ENCODE data around the gene KRT2. TPM values are rescaled to one million over a fixed set of nuclear protein-coding genes. Genes with fewer than 3 reads are reported as not detected.

Gene KRT2
- total and polyA plus RNA-seq, 9 of the 15 experiments (the other 6 are each of a cell fraction or from before 2014, with no cell fraction given), result 0.03 to 0.69 (median 0.07) TPM; not detected in 2

DNA sequence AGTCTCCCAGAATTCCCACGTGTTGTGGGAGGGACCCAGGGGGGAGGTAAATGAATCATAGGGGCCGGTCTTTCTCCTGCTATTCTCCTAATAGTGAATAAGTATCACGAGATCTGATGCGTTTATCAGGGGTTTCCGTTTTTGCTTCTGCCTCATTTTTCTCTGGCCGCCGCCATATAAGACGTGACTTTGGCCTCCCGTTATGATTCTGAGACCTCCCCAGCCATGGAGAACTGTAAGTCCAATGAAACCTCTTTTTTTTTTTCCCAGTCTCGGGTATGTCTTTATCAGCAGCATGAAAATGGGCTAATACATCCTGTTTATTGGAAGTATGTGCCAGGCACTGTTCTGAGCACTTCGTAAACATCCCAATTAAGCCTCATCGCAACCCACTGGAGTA lies 51.5 kb downstream of the KRT2 start:
- ATAC-seq (no peak), FAIRE-seq (no peak), DNase-seq (ENCODE audit: extremely low read depth in 1 of 4, low spot score in 3 of 4) (no peak)
- no peaks in the 10 kb centered on the region for H3K9me3 ChIP-seq (replicated peaks; ENCODE audit: control insufficient read depth, insufficient read depth, low read depth, low read length)
- peaks cover 6 to 10% of the 10 kb centered on the region in 2 experiments; a peak in 3 of 5 replicates for H3K4me1 ChIP-seq (replicated peaks in 1 of 2; ENCODE audit: control insufficient read depth in 2 of 2, insufficient read depth in 2 of 2, low read length in 2 of 2)
- intact Hi-C loops (cut with micrococcal nuclease), result no loop called here
- no peak overlapping the region for H3K4me2 ChIP-seq (ENCODE audit: insufficient read depth, low read length)
- no peaks in the 10 kb centered on the region for H3K9me1 ChIP-seq (ENCODE audit: control insufficient read depth, insufficient read depth, low read length)
- no peak overlapping the region for H2AFZ ChIP-seq (ENCODE audit: low read depth, low read length)
- CTCF ChIA-PET (ENCODE audit: low intra/inter-chr PET ratio), result no interaction called here
- in situ Hi-C loops (cut with MboI), result no loop called here
- no peaks in the 10 kb centered on the region for H3K36me3 ChIP-seq (ENCODE audit: control insufficient read depth, insufficient read depth, low read length)
- no peak overlapping the region for H3K27ac ChIP-seq (ENCODE audit: extremely low read depth, low read depth, low read length)
- H3K27me3 ChIP-seq (ENCODE audit: control insufficient read depth in 2 of 2, insufficient read depth in 2 of 2, low read length in 2 of 2), result peaks cover 0 to 29% of the 10 kb centered on the region in 2 experiments; a peak in 3 of 5 replicates
- H3K9ac ChIP-seq (ENCODE audit: insufficient read depth in 1 of 2, low read depth in 2 of 2, low read length in 2 of 2), result no peak overlapping the region
- no peaks in the 10 kb centered on the region for H4K20me1 ChIP-seq (replicated peaks; ENCODE audit: control insufficient read depth, insufficient read depth, low read length)
- H3K79me2 ChIP-seq (ENCODE audit: control insufficient read depth, insufficient read depth, low read length), result no peaks in the 10 kb centered on the region
- TF ChIP-seq PRMT5 (CRISPR knock-in tag; IDR thresholded peaks at IDR 0.05) (no peak), ZNF766 (CRISPR knock-in tag; conservative IDR thresholded peaks at IDR 0.05) (peak; percentile 93), ZFP36 (IDR thresholded peaks at IDR 0.05; ENCODE audit: low read depth, low read length, partially characterized antibody) (peak; percentile 60)
- 18% methylated on average over 12 of the region's 12 CpGs for WGBS (ENCODE audit: insufficient coverage, low coverage, missing lambda C conversion rate)
- BruUV-seq (replicated peaks), result no TSS peak
- H3K4me3 ChIP-seq, result no peak overlapping the region
- POLR2A ChIA-PET, result interaction anchor here (0.9 kb wide), 1 partner anchor 8 kb away, joined by 4 read pairs; no protein-coding TSS in a partner anchor

- no peak for ATAC-seq
- Histone ChIP-seq H3K4me2 (ENCODE audit: insufficient read depth, low read length) (no peak overlapping the region), H4K20me1 (replicated peaks; ENCODE audit: control insufficient read depth, insufficient read depth, low read length) (no peaks in the 10 kb centered on the region), H3K79me2 (ENCODE audit: control insufficient read depth, insufficient read depth, low read length) (no peaks in the 10 kb centered on the region), H3K4me3 (no peak overlapping the region), H2AFZ (ENCODE audit: low read depth, low read length) (no peak overlapping the region), H3K36me3 (ENCODE audit: control insufficient read depth, insufficient read depth, low read length) (no peaks in the 10 kb centered on the region), H3K4me1 (replicated peaks in 1 of 2; ENCODE audit: control insufficient read depth in 2 of 2, insufficient read depth in 2 of 2, low read length in 2 of 2) (peaks cover 2 to 10% of the 10 kb centered on the region in 2 experiments; a peak in 2 of 5 replicates), H3K9me1 (ENCODE audit: control insufficient read depth, insufficient read depth, low read length) (no peaks in the 10 kb centered on the region), H3K27me3 (ENCODE audit: control insufficient read depth in 2 of 2, insufficient read depth in 2 of 2, low read length in 2 of 2) (peaks cover 0 to 29% of the 10 kb centered on the region in 2 experiments; a peak in 3 of 5 replicates), H3K9ac (ENCODE audit: insufficient read depth in 1 of 2, low read depth in 2 of 2, low read length in 2 of 2) (no peak overlapping the region), H3K9me3 (replicated peaks; ENCODE audit: control insufficient read depth, insufficient read depth, low read depth, low read length) (no peaks in the 10 kb centered on the region), H3K27ac (ENCODE audit: extremely low read depth, low read depth, low read length) (no peak overlapping the region)
- DNase-seq (ENCODE audit: extremely low read depth in 1 of 4, low spot score in 3 of 4), result no peak
- no TSS peak for BruUV-seq (replicated peaks)
- intact Hi-C loops (cut with micrococcal nuclease), result no loop called here
- ChIA-PET POLR2A (interaction anchor here (0.9 to 1.4 kb wide), 3 partner anchors 9 to 17 kb away, joined by 3 to 6 read pairs (median 4); no protein-coding TSS in a partner anchor), CTCF (ENCODE audit: low intra/inter-chr PET ratio) (no interaction called here)
- FAIRE-seq, result no peak
- 4% methylated on average over 2 of the region's 2 CpGs for WGBS (ENCODE audit: insufficient coverage, low coverage, missing lambda C conversion rate)
- in situ Hi-C loops (cut with MboI), result no loop called here
- TF ChIP-seq ZSCAN32 (CRISPR knock-in tag; IDR thresholded peaks at IDR 0.05) (no peak), SNIP1 (IDR thresholded peaks at IDR 0.05; ENCODE audit: low read depth) (no peak), ZNF668 (CRISPR knock-in tag; IDR thresholded peaks at IDR 0.05) (no peak), CBX1 (IDR thresholded peaks at IDR 0.05; ENCODE audit: low read depth) (no peak), CREB3 (tag; conservative IDR thresholded peaks at IDR 0.05; ENCODE audit: low read depth) (no peak)
- TF ChIP-seq, protein P1, sequence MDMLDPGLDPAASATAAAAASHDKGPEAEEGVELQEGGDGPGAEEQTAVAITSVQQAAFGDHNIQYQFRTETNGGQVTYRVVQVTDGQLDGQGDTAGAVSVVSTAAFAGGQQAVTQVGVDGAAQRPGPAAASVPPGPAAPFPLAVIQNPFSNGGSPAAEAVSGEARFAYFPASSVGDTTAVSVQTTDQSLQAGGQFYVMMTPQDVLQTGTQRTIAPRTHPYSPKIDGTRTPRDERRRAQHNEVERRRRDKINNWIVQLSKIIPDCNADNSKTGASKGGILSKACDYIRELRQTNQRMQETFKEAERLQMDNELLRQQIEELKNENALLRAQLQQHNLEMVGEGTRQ (CRISPR knock-in tag; IDR thresholded peaks at IDR 0.05), result no peak
- TF ChIP-seq, protein P2, sequence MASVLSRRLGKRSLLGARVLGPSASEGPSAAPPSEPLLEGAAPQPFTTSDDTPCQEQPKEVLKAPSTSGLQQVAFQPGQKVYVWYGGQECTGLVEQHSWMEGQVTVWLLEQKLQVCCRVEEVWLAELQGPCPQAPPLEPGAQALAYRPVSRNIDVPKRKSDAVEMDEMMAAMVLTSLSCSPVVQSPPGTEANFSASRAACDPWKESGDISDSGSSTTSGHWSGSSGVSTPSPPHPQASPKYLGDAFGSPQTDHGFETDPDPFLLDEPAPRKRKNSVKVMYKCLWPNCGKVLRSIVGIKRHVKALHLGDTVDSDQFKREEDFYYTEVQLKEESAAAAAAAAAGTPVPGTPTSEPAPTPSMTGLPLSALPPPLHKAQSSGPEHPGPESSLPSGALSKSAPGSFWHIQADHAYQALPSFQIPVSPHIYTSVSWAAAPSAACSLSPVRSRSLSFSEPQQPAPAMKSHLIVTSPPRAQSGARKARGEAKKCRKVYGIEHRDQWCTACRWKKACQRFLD (CRISPR knock-in tag; IDR thresholded peaks at IDR 0.05), result no peak
Observed at GRCh38 chr12:52600071-52600470, 51.9 kb downstream of the KRT2 start.

Measured in K562 (cell line).